ENCODE data around the gene CCDC8.

DNA sequence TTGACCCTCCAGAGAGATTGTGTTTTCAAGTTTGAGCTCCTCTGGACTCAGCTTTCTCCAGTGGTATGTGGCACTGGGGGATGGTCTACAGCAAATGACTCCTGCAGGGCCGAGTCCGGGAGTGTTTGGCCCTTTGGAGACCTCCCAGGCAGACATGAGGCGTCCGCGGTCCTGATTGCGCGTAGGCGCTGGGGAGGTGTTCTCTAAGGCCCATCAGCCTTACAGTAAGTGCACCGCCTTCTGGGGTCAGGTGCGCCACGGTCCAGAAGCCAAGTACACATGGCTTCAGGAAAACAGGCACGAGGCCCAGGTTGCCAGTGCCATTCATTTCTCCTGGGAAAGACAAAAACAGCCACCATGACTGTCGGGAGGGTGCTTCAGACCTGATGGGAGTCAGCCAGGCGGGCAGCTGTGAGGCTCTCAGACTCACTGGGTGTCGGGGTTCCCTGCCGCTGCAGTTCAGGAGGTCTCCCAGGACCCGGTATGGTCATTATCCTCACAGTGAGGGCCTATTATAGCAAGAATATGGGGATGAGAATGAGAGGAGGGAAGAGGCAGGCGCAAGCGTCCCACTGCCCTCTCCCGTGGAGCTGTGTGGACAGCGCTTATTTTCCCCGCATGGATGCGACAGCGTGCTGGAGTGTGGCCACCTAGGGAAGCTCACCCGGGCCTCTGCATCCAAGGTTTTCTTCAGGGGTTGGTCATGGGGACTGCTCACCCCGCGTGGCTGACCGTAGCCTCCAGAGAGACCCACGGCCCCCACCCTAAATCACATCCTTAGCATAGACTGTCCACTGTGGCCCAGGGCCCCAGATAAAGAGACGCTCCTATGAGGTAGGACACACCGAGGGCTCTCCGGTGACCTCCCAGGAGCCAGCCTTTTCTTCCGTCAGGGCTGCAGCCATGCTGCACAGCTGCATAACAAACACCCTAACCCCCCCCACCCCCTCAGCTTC lies 21.8 kb downstream of the CCDC8 start:
- TF ChIP-seq POLR2A (IDR thresholded peaks at IDR 0.05) = no peak
- no peak for TF ChIP-seq CTCF (IDR thresholded peaks at IDR 0.05)
- no peak for TF ChIP-seq EP300 (IDR thresholded peaks at IDR 0.05)
